ENCODE results near the gene FIBCD1.

- TF ChIP-seq CTCF (conservative IDR thresholded peaks at IDR 0.05; ENCODE audit: low read depth in 2 of 2) = no peak
- no peak for TF ChIP-seq EZH2 (IDR thresholded peaks at IDR 0.05; ENCODE audit: low read depth, unreplicated experiment)
- no peak for TF ChIP-seq EZH2phosphoT487 (IDR thresholded peaks at IDR 0.05; ENCODE audit: unreplicated experiment)
- TF ChIP-seq POLR2AphosphoS5 (IDR thresholded peaks at IDR 0.05; ENCODE audit: low read depth) = no peak
- no peak for TF ChIP-seq REST (IDR thresholded peaks at IDR 0.05; ENCODE audit: unreplicated experiment)
- TF ChIP-seq CREB1 (CRISPR knock-in tag; IDR thresholded peaks at IDR 0.05; ENCODE audit: low read depth) = no peak
- no peak for TF ChIP-seq STAT1 (IDR thresholded peaks at IDR 0.05; ENCODE audit: unreplicated experiment)
- no peak for TF ChIP-seq ZNF462 (CRISPR knock-in tag; IDR thresholded peaks at IDR 0.05)
- TF ChIP-seq ETS1 (IDR thresholded peaks at IDR 0.05) = no peak
- no peak for TF ChIP-seq ZNF331 (CRISPR knock-in tag; IDR thresholded peaks at IDR 0.05; ENCODE audit: low read depth)
Measured at GRCh38 chr9:130952065-130952762, 13.2 kb upstream of the FIBCD1 start.

All from GM23338 (cell line).